CD4-positive, alpha-beta T cell (primary cell): ENCODE measurements around the gene COL24A1. TPM values are rescaled to one million over a fixed set of nuclear protein-coding genes. Genes with fewer than 3 reads are reported as not detected.

Source experiments
- ATAC-seq: fragments of 200-7000 bp; cut with Tn5 transposase; one replicate; pipeline ENCODE4 v1.10.0; 2022; ENCODE audit warnings: mild to moderate bottlenecking; ENCODE audit not compliant: poor library complexity
- CTCF ChIA-PET: fragments of 350-600 bp; sonication (Branson Sonifier 250); formaldehyde crosslinking; loops from one replicate; lab custom pipeline; 2021; ENCODE audit warnings: antibody characterized with exemption, inconsistent platforms; lab: Charles Lee
- POLR2A ChIA-PET: fragments of 350-600 bp; sonication (Branson Sonifier 250); formaldehyde crosslinking; loops from one replicate; lab custom pipeline; 2021; ENCODE audit warnings: antibody characterized with exemption, inconsistent platforms; lab: Charles Lee
- DNase-seq, 14 experiments: peaks; one replicate each; pipeline ENCODE4 v3.0.0-alpha.2; 2013 to 2020; ENCODE audit warnings: mixed read lengths in 2 of 14
- H3K27ac ChIP-seq, 2 donors: one replicate each; pipeline versions ENCODE4 v1.5.1 to v1.7.0; 2013; ENCODE audit warnings: low read length in 2 of 2, low read depth in 1 of 2, mild to moderate bottlenecking in 1 of 2
- H3K27me3 ChIP-seq, 2 experiments: 1 replicate in 1 of 2; 2 replicates in 1 of 2; pipeline versions ENCODE4 v1.6.1 to v1.7.0; 2013; ENCODE audit warnings: low read length in 2 of 2, control low read depth in 1 of 2, mild to moderate bottlenecking in 1 of 2, moderate library complexity in 1 of 2; ENCODE audit not compliant: insufficient read depth in 2 of 2, control insufficient read depth in 1 of 2
- H3K36me3 ChIP-seq: one replicate; pipeline ENCODE4 v1.6.1; 2013; ENCODE audit warnings: low read length, control low read depth; ENCODE audit not compliant: insufficient read depth
- H3K4me1 ChIP-seq: one replicate; pipeline ENCODE4 v1.6.1; 2013; ENCODE audit warnings: low read length, control low read depth; ENCODE audit not compliant: insufficient read depth
- H3K4me3 ChIP-seq: one replicate; pipeline ENCODE4 v1.5.1; 2013; ENCODE audit warnings: mild to moderate bottlenecking, low read length, moderate library complexity
- H3K9me3 ChIP-seq, 2 experiments: 1 replicate in 1 of 2; 2 replicates in 1 of 2; pipeline versions ENCODE4 v1.6.1 to v1.7.0; 2013; ENCODE audit warnings: low read length in 2 of 2, mild to moderate bottlenecking in 2 of 2, control low read depth in 1 of 2, moderate library complexity in 1 of 2; ENCODE audit not compliant: control insufficient read depth in 1 of 2, insufficient read depth in 1 of 2
- H3K27ac Mint-ChIP-seq: one replicate; pipeline ENCODE4 v1.8.0; 2020; ENCODE audit warnings: mixed read lengths
- H3K27me3 Mint-ChIP-seq: one replicate; pipeline ENCODE4 v1.8.0; 2021; ENCODE audit warnings: mixed read lengths
- H3K36me3 Mint-ChIP-seq: one replicate; pipeline ENCODE4 v1.8.0; 2021; ENCODE audit warnings: low read depth, mixed read lengths
- H3K4me1 Mint-ChIP-seq: one replicate; pipeline ENCODE4 v1.8.0; 2021; ENCODE audit warnings: low read depth, mixed read lengths
- H3K4me3 Mint-ChIP-seq: one replicate; pipeline ENCODE4 v1.8.0; 2020; ENCODE audit warnings: mild to moderate bottlenecking, mixed read lengths
- H3K9me3 Mint-ChIP-seq: one replicate; pipeline ENCODE4 v1.8.0; 2020; ENCODE audit warnings: mixed read lengths
- CTCF ChIP-seq: fragments of 200-600 bp; IDR thresholded peaks from one replicate; pipeline ENCODE4 v1.8.0; 2022; ENCODE audit warnings: antibody characterized with exemption, mild to moderate bottlenecking
- intact Hi-C, 2 experiments: fragments of 100-400 bp; cut with DNase I in 1 of 2; cut with micrococcal nuclease in 1 of 2; formaldehyde crosslinking; loops; one replicate each; pipeline versions ENCODE4 v1.15.1 to v1.9.0; 2023 to 2025; cut with DNase I, micrococcal nuclease
- total RNA-seq, 174 experiments: library from RNA in 2 of 174; stranded (reverse) in 2 of 174; gene quantifications; one replicate each; pipeline ENCODE4 v1.2.3 and lab custom pipeline; 2021 to 2026

Gene COL24A1
- total RNA-seq, 2 experiments from 2014 or later: 0.25 TPM; not detected in 1

- H3K4me3 Mint-ChIP-seq: no peak overlapping the region
- H3K36me3 Mint-ChIP-seq: no peaks in the 10 kb centered on the region
- CTCF ChIA-PET: interaction anchor here (0.6 kb wide), 1 partner anchor 9 kb away, joined by 3 read pairs; no protein-coding TSS in a partner anchor
Measured at GRCh38 chr1:85976516-85977205, 179.9 kb downstream of the COL24A1 start.

GRCh38 chr1:85975912-85976371, 180.6 kb downstream of the COL24A1 start:
- intact Hi-C loops: no loop called here
- POLR2A ChIA-PET: no interaction called here
- no peak for ATAC-seq
- Mint-ChIP-seq H3K4me1 (no peaks in the 10 kb centered on the region), H3K4me3 (no peak overlapping the region), H3K36me3 (no peaks in the 10 kb centered on the region), H3K9me3 (peaks cover 7% of the 10 kb centered on the region), H3K27ac (no peak overlapping the region), H3K27me3 (peaks cover 4% of the 10 kb centered on the region)
- Histone ChIP-seq H3K27me3 (no peaks in the 10 kb centered on the region), H3K9me3 (peaks cover 0 to 5% of the 10 kb centered on the region in 2 experiments), H3K27ac (no peak overlapping the region), H3K4me1 (no peaks in the 10 kb centered on the region), H3K4me3 (no peak overlapping the region), H3K36me3 (no peaks in the 10 kb centered on the region)
- CTCF ChIA-PET: interaction anchor here (0.6 kb wide), 1 partner anchor 8 kb away, joined by 3 read pairs; no protein-coding TSS in a partner anchor
- DNase-seq: no peak
- TF ChIP-seq CTCF: no peak

More at GRCh38 chr1:85976516-85977205, 179.9 kb downstream of the COL24A1 start:
- Histone ChIP-seq H3K27ac (no peak overlapping the region), H3K36me3 (no peaks in the 10 kb centered on the region), H3K9me3 (peaks cover 0 to 5% of the 10 kb centered on the region in 2 experiments), H3K27me3 (no peaks in the 10 kb centered on the region), H3K4me3 (no peak overlapping the region), H3K4me1 (no peaks in the 10 kb centered on the region)
- TF ChIP-seq CTCF: no peak
- DNase-seq (no peak), ATAC-seq (no peak)
- peaks cover 7% of the 10 kb centered on the region for H3K9me3 Mint-ChIP-seq
- POLR2A ChIA-PET: no interaction called here
- no peaks in the 10 kb centered on the region for H3K4me1 Mint-ChIP-seq
- H3K27me3 Mint-ChIP-seq: peaks cover 4% of the 10 kb centered on the region
- no peak overlapping the region for H3K27ac Mint-ChIP-seq
- intact Hi-C loops: no loop called here

- Histone ChIP-seq H3K27ac (no peak overlapping the region), H3K4me3 (no peak overlapping the region), H3K9me3 (no peaks in the 10 kb centered on the region), H3K4me1 (no peaks in the 10 kb centered on the region), H3K27me3 (no peaks in the 10 kb centered on the region), H3K36me3 (no peaks in the 10 kb centered on the region)
- no peak for DNase-seq
- H3K27me3 Mint-ChIP-seq: no peaks in the 10 kb centered on the region
- POLR2A ChIA-PET: no interaction called here
- TF ChIP-seq CTCF: no peak
- no peak for ATAC-seq
- H3K9me3 Mint-ChIP-seq: peaks cover 2% of the 10 kb centered on the region
- CTCF ChIA-PET: no interaction called here
- H3K4me3 Mint-ChIP-seq: no peak overlapping the region
- H3K4me1 Mint-ChIP-seq: no peaks in the 10 kb centered on the region
- no peak overlapping the region for H3K27ac Mint-ChIP-seq
- no peaks in the 10 kb centered on the region for H3K36me3 Mint-ChIP-seq
- intact Hi-C loops: no loop called here
Measured at GRCh38 chr1:85962457-85962856, 194.1 kb downstream of the COL24A1 start.
